ENCODE measurements around the gene NXPE2. TPM values are rescaled to one million over a fixed set of nuclear protein-coding genes. Genes with fewer than 3 reads are reported as not detected.

NXPE2 gene
- total RNA-seq, 2 donors from 2014 or later: not detected

- no peaks in the 10 kb centered on the region for H3K4me1 ChIP-seq
- no peaks in the 10 kb centered on the region for H3K27me3 ChIP-seq
- TF ChIP-seq CTCF (IDR thresholded peaks at IDR 0.05) (no peak), POLR2A (IDR thresholded peaks at IDR 0.05) (no peak)
- H3K36me3 ChIP-seq (replicated peaks in 1 of 2; ENCODE audit: insufficient read depth in 1 of 2, low read depth in 2 of 2): no peaks in the 10 kb centered on the region
- no peak overlapping the region for H3K4me3 ChIP-seq
- 66 to 71% methylated on average over 4 of the region's 4 CpGs for WGBS, 2 donors
- intact Hi-C loops (cut with DNase I): no loop called here
- no peak for ATAC-seq
- no peaks in the 10 kb centered on the region for H3K9me3 ChIP-seq
- DNase-seq: no peak
- no peak overlapping the region for H3K27ac ChIP-seq
Observed at GRCh38 chr11:114679505-114679904, 1.2 kb downstream of the NXPE2 start.

GRCh38 chr11:114683007-114683406, 4.7 kb downstream of the NXPE2 start:
- TF ChIP-seq POLR2A (IDR thresholded peaks at IDR 0.05): no peak
- no peak overlapping the region for H3K27ac ChIP-seq
- H3K4me1 ChIP-seq: no peaks in the 10 kb centered on the region
- intact Hi-C loops (cut with DNase I): no loop called here
- ATAC-seq (no peak), DNase-seq (no peak)
- no peak overlapping the region for H3K4me3 ChIP-seq
- no peaks in the 10 kb centered on the region for H3K27me3 ChIP-seq
- H3K36me3 ChIP-seq (replicated peaks in 1 of 2; ENCODE audit: insufficient read depth in 1 of 2, low read depth in 2 of 2): no peaks in the 10 kb centered on the region
- WGBS, 2 donors: 86 to 93% methylated on average over 1 of the region's 1 CpG
- H3K9me3 ChIP-seq: no peaks in the 10 kb centered on the region

- no peak for DNase-seq
- no peak overlapping the region for H3K4me3 ChIP-seq
- TF ChIP-seq POLR2A (IDR thresholded peaks at IDR 0.05): no peak
- TF ChIP-seq CTCF (IDR thresholded peaks at IDR 0.05): no peak
- intact Hi-C loops (cut with DNase I): no loop called here
- no peaks in the 10 kb centered on the region for H3K36me3 ChIP-seq (replicated peaks in 1 of 2; ENCODE audit: insufficient read depth in 1 of 2, low read depth in 2 of 2)
- no peaks in the 10 kb centered on the region for H3K27me3 ChIP-seq
- ATAC-seq: no peak
- H3K9me3 ChIP-seq: no peaks in the 10 kb centered on the region
- no peaks in the 10 kb centered on the region for H3K4me1 ChIP-seq
- no peak overlapping the region for H3K27ac ChIP-seq
Observed at GRCh38 chr11:114684636-114685035, 6.3 kb downstream of the NXPE2 start.

- intact Hi-C loops (cut with DNase I): no loop called here
- Histone ChIP-seq H3K36me3 (replicated peaks in 1 of 2; ENCODE audit: insufficient read depth in 1 of 2, low read depth in 2 of 2) (no peaks in the 10 kb centered on the region), H3K9me3 (no peaks in the 10 kb centered on the region), H3K27me3 (no peaks in the 10 kb centered on the region), H3K4me3 (no peak overlapping the region), H3K4me1 (no peaks in the 10 kb centered on the region), H3K27ac (no peak overlapping the region)
- TF ChIP-seq CTCF (IDR thresholded peaks at IDR 0.05) (no peak), POLR2A (IDR thresholded peaks at IDR 0.05) (no peak)
- DNase-seq (no peak), ATAC-seq (no peak)
- 84 to 89% methylated on average over 1 of the region's 1 CpG for WGBS, 2 donors
Observed at GRCh38 chr11:114685097-114685496, 6.8 kb downstream of the NXPE2 start.

- Histone ChIP-seq H3K9me3 (no peaks in the 10 kb centered on the region), H3K4me1 (no peaks in the 10 kb centered on the region), H3K4me3 (no peak overlapping the region), H3K27ac (no peak overlapping the region), H3K36me3 (replicated peaks in 1 of 2; ENCODE audit: insufficient read depth in 1 of 2, low read depth in 2 of 2) (no peaks in the 10 kb centered on the region), H3K27me3 (no peaks in the 10 kb centered on the region)
- no peak for TF ChIP-seq CTCF (IDR thresholded peaks at IDR 0.05)
- TF ChIP-seq POLR2A (IDR thresholded peaks at IDR 0.05): no peak
- intact Hi-C loops (cut with DNase I): no loop called here
- 43 to 45% methylated on average over 4 of the region's 4 CpGs for WGBS, 2 donors
- ATAC-seq (no peak), DNase-seq (no peak)
Observed at GRCh38 chr11:114705280-114706024, 27.1 kb downstream of the NXPE2 start.
